GM06990 (cell line): ENCODE data around the gene IFI27L1.

ENCODE experiments used
- DNase-seq: peaks from one replicate; pipeline ENCODE4 v3.0.0-alpha.2; 2011; ENCODE audit not compliant: insufficient read length; ENCODE audit errors: extremely low read depth
- H3K27me3 ChIP-seq: replicated peaks from 2 replicates; pipeline ENCODE4 v1.6.0; 2011; ENCODE audit warnings: low read length; ENCODE audit not compliant: control insufficient read depth, insufficient read depth
- H3K36me3 ChIP-seq: 2 replicates; pipeline ENCODE4 v1.5.1; 2011; ENCODE audit warnings: low read length; ENCODE audit not compliant: control insufficient read depth, insufficient read depth
- H3K4me3 ChIP-seq: replicated peaks from 2 replicates; pipeline ENCODE4 v1.5.1; 2011; ENCODE audit warnings: low read depth, mild to moderate bottlenecking, control low read depth, low read length
- TF ChIP-seq, protein P1 (sequence below): IDR thresholded peaks from 2 replicates; pipeline ENCODE4 v1.5.1; 2011; ENCODE audit warnings: low read length, control low read depth, mild to moderate bottlenecking, inconsistent platforms; ENCODE audit not compliant: insufficient read depth, poor library complexity, severe bottlenecking

The IFI27L1 gene

DNA sequence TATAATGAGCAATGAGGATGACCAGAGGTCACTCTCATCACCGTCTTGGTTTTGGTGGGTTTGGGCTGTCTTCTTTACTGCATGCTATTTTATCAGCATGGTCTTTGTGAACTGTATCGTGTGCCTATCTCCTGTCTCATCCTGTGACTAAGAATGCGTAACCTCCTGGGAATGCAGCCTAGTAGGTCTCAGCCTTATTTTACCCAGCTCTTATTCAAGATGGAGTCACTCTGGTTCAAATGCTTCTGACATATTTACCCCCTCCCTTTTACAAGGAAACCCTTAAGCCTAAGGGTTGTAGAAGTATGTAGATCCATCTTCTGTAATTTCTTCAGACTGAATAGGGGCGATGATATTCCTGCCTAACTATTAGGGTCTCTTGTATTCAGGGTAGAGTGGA, 8.4 kb downstream of the IFI27L1 start:
- Histone ChIP-seq H3K4me3 (no peak overlapping the region), H3K36me3 (no peaks in the 10 kb centered on the region), H3K27me3 (no peaks in the 10 kb centered on the region)
- DNase-seq: no peak
- TF ChIP-seq, protein P1, sequence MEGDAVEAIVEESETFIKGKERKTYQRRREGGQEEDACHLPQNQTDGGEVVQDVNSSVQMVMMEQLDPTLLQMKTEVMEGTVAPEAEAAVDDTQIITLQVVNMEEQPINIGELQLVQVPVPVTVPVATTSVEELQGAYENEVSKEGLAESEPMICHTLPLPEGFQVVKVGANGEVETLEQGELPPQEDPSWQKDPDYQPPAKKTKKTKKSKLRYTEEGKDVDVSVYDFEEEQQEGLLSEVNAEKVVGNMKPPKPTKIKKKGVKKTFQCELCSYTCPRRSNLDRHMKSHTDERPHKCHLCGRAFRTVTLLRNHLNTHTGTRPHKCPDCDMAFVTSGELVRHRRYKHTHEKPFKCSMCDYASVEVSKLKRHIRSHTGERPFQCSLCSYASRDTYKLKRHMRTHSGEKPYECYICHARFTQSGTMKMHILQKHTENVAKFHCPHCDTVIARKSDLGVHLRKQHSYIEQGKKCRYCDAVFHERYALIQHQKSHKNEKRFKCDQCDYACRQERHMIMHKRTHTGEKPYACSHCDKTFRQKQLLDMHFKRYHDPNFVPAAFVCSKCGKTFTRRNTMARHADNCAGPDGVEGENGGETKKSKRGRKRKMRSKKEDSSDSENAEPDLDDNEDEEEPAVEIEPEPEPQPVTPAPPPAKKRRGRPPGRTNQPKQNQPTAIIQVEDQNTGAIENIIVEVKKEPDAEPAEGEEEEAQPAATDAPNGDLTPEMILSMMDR: no peak

DNA sequence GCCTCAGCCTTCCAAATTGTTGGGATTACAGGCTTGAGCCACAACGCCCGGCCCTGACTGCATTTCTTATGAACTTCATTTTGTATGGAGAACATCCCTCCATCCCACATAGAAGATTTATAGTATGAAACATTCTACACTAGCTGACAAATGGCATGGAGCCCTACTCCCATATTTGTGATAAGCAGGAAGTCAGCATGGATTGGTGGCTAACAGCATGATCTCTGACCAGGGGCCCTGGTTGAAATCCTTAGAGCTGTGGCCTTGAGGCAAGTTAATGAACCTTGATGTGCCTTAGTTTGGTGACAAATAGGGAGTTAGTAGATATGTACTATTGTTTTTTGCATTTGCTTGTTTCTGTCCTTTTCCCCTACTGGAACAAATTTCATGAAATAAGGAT, 12.3 kb downstream of the IFI27L1 start:
- TF ChIP-seq, protein P1: no peak
- Histone ChIP-seq H3K27me3 (no peaks in the 10 kb centered on the region), H3K4me3 (no peak overlapping the region), H3K36me3 (no peaks in the 10 kb centered on the region)
- DNase-seq: no peak

DNA sequence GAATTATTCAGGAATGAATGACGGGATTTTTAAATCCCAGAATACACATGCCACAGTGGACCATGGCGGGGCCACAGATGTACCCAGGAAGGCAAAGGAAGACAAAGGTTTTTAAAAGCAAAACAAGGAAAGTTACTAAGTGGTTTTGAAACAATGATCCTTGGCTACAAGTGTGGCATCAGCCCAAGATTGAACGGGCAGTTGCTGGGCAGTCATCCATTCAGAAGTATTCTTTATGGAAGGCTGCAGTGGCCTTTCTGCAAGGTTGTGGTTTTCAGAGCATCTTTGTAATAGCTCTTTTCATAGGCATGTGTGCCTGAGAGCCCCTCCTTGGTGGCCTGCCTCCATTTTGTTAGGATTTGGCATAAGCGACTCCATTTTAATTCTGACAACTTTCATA, 16.0 kb downstream of the IFI27L1 start:
- H3K27me3 ChIP-seq: no peaks in the 10 kb centered on the region
- H3K36me3 ChIP-seq: no peaks in the 10 kb centered on the region
- DNase-seq: no peak
- no peak overlapping the region for H3K4me3 ChIP-seq
- TF ChIP-seq, protein P1: no peak

DNA sequence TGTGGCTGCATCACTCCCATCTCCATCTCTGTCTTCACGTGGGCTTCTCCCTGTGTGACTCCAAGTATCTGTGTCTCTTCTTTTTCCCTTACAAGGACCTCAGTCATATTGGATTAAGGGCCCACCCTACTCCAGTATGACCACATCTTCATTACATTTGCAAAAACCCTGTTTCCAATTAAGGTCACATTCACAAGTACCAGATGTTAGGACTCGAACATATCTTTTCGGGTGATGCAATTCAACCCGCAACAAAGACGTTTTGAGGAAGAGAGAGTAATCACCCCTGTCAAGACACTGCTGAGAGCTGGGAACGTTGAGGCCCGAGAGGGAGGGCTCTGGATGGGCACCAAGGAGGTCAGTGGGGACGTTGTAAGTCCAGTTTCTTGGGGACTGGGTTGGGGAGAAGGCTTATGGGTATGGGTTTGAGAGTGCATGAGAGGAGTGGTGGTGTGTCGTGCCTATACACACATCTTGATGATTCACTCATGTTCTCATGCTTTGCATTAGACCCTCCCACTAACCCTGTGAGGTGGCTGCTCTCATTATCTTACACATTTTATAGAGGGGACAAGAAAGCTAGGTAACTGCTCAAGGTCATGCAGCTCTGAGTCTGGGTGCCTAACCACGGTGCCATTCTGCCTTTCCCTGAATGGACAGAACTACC, 17.3 kb downstream of the IFI27L1 start:
- no peak overlapping the region for H3K4me3 ChIP-seq
- no peaks in the 10 kb centered on the region for H3K36me3 ChIP-seq
- no peak for DNase-seq
- no peaks in the 10 kb centered on the region for H3K27me3 ChIP-seq
- TF ChIP-seq, protein P1: no peak

DNA sequence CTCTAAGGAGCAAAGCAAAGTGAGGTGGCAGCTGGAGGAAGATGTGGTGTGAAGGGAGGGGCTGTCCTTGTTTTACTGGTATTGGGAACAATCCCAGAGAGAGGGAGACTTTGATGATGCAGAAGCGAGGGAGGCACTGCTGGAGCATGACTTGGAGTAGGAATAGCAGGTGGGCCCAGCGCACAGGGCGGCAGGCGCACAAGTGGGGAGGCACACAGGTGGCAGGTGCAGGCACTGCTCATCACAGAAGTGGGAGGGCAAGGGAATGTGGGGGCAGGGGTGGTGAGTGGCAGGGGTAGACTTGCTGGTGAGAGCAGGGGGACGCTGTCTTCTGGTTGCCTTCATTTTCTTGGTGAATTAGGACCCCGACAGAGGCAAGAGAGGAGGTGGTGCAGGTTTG, 17.9 kb downstream of the IFI27L1 start:
- DNase-seq: no peak
- no peaks in the 10 kb centered on the region for H3K36me3 ChIP-seq
- TF ChIP-seq, protein P1: no peak
- no peak overlapping the region for H3K4me3 ChIP-seq
- no peaks in the 10 kb centered on the region for H3K27me3 ChIP-seq

GRCh38 chr14:94100847-94101246, 19.7 kb downstream of the IFI27L1 start:
- Histone ChIP-seq H3K4me3 (no peak overlapping the region), H3K36me3 (no peaks in the 10 kb centered on the region), H3K27me3 (no peaks in the 10 kb centered on the region)
- DNase-seq: no peak
- TF ChIP-seq, protein P1: no peak
